ENCODE measurements around the gene POC1A.

POC1A gene

GRCh38 chr3:52150357-52150756, 3.9 kb downstream of the POC1A start:
- DNase-seq = no peak

GRCh38 chr3:52149726-52150125, 4.5 kb downstream of the POC1A start:
- no peak for DNase-seq

GRCh38 chr3:52149021-52149420, 5.2 kb downstream of the POC1A start:
- no peak for DNase-seq

- DNase-seq = no peak
Observed at GRCh38 chr3:52147804-52148203, 6.4 kb downstream of the POC1A start.

- DNase-seq = no peak
Observed at GRCh38 chr3:52146811-52147210, 7.4 kb downstream of the POC1A start.

- no peak for DNase-seq
Observed at GRCh38 chr3:52146189-52146588, 8.0 kb downstream of the POC1A start.

- no peak for DNase-seq
Observed at GRCh38 chr3:52145736-52146110, 8.5 kb downstream of the POC1A start.

- no peak for DNase-seq
Observed at GRCh38 chr3:52144796-52145735, 9.2 kb downstream of the POC1A start.

GRCh38 chr3:52144034-52144795, 10.0 kb downstream of the POC1A start:
- DNase-seq = peak; percentile 88

GRCh38 chr3:52143616-52144015, 10.6 kb downstream of the POC1A start:
- DNase-seq = no peak

GRCh38 chr3:52143156-52143555, 11.1 kb downstream of the POC1A start:
- DNase-seq = no peak

- DNase-seq = no peak
Observed at GRCh38 chr3:52141751-52142150, 12.5 kb downstream of the POC1A start.

- no peak for DNase-seq
Observed at GRCh38 chr3:52140769-52141168, 13.5 kb downstream of the POC1A start.

- no peak for DNase-seq
Observed at GRCh38 chr3:52140000-52140399, 14.2 kb downstream of the POC1A start.

GRCh38 chr3:52137311-52137710, 16.9 kb downstream of the POC1A start:
- no peak for DNase-seq

- DNase-seq = no peak
Observed at GRCh38 chr3:52136513-52136912, 17.7 kb downstream of the POC1A start.

GRCh38 chr3:52135332-52135731, 18.9 kb downstream of the POC1A start:
- DNase-seq = no peak

- no peak for DNase-seq
Observed at GRCh38 chr3:52134761-52135160, 19.5 kb downstream of the POC1A start.

- no peak for DNase-seq
Observed at GRCh38 chr3:52132930-52133329, 21.3 kb downstream of the POC1A start.

- DNase-seq = no peak
Observed at GRCh38 chr3:52132041-52132440, 22.2 kb downstream of the POC1A start.

GRCh38 chr3:52130966-52131622, 23.1 kb downstream of the POC1A start:
- no peak for DNase-seq

GRCh38 chr3:52128118-52128683, 26.0 kb downstream of the POC1A start:
- DNase-seq = no peak

- no peak for DNase-seq
Observed at GRCh38 chr3:52126500-52126899, 27.7 kb downstream of the POC1A start.
